H9 (cell line): ENCODE measurements around the gene CNKSR1. TPM values are rescaled to one million over a fixed set of nuclear protein-coding genes. Genes with fewer than 3 reads are reported as not detected.

ENCODE experiments used
- DNase-seq: peaks from one replicate; pipeline ENCODE4 v3.0.0-alpha.2; 2017
- H2AFZ ChIP-seq: one replicate; pipeline ENCODE4 v1.6.1; 2013; ENCODE audit warnings: mild to moderate bottlenecking, low read length, control low read depth, moderate library complexity
- H2AK5ac ChIP-seq: 2 replicates; pipeline ENCODE4 v1.6.1; 2013; ENCODE audit warnings: low read length, control low read depth, mixed read lengths; ENCODE audit not compliant: insufficient read length
- H2BK120ac ChIP-seq: one replicate; pipeline ENCODE4 v1.6.1; 2013; ENCODE audit warnings: low read depth, mild to moderate bottlenecking, low read length, control low read depth, inconsistent platforms; ENCODE audit not compliant: poor library complexity, severe bottlenecking
- H2BK12ac ChIP-seq: 2 replicates; pipeline ENCODE4 v1.6.1; 2013; ENCODE audit warnings: low read length, control low read depth, mixed read lengths, low read depth; ENCODE audit not compliant: insufficient read length
- H2BK15ac ChIP-seq: 2 replicates; pipeline ENCODE4 v1.6.1; 2013; ENCODE audit warnings: low read depth, low read length, control low read depth
- H2BK20ac ChIP-seq: one replicate; pipeline ENCODE4 v1.6.1; 2013; ENCODE audit warnings: low read depth, mild to moderate bottlenecking, low read length, control low read depth, inconsistent platforms; ENCODE audit not compliant: poor library complexity, severe bottlenecking
- H2BK5ac ChIP-seq: 2 replicates; pipeline ENCODE4 v1.6.1; 2013; ENCODE audit warnings: low read length, control low read depth, mixed read lengths; ENCODE audit not compliant: insufficient read length
- H3K14ac ChIP-seq: 2 replicates; pipeline ENCODE4 v1.6.1; 2013; ENCODE audit warnings: low read length, control low read depth; ENCODE audit not compliant: insufficient read depth
- H3K18ac ChIP-seq: 2 replicates; pipeline ENCODE4 v1.6.1; 2013; ENCODE audit warnings: low read depth, mild to moderate bottlenecking, mixed read lengths, low read length, control low read depth; ENCODE audit not compliant: insufficient read length
- H3K23ac ChIP-seq: 2 replicates; pipeline ENCODE4 v1.6.1; 2013; ENCODE audit warnings: low read length, control low read depth, mixed read lengths, low read depth; ENCODE audit not compliant: insufficient read length
- H3K23me2 ChIP-seq: 2 replicates; pipeline ENCODE4 v1.6.1; 2013; ENCODE audit warnings: low read depth, mild to moderate bottlenecking, mixed read lengths, low read length, control low read depth; ENCODE audit not compliant: insufficient read length, poor library complexity, severe bottlenecking
- H3K27ac ChIP-seq: 2 replicates; pipeline ENCODE4 v1.5.1; 2013; ENCODE audit warnings: low read length, control low read depth, mixed read lengths, low read depth; ENCODE audit not compliant: insufficient read length
- H3K27me3 ChIP-seq: 2 replicates; pipeline ENCODE4 v1.6.1; 2013; ENCODE audit warnings: low read length, control low read depth, inconsistent platforms; ENCODE audit not compliant: insufficient read depth
- H3K4ac ChIP-seq: 2 replicates; pipeline ENCODE4 v1.6.1; 2013; ENCODE audit warnings: low read depth, mild to moderate bottlenecking, control low read depth, inconsistent platforms, low read length, moderate library complexity
- H3K4me1 ChIP-seq: 2 replicates; pipeline ENCODE4 v1.6.1; 2013; ENCODE audit warnings: low read length, control low read depth, inconsistent platforms; ENCODE audit not compliant: insufficient read depth
- H3K4me2 ChIP-seq: 2 replicates; pipeline ENCODE4 v1.6.1; 2013; ENCODE audit warnings: low read length, control low read depth, mixed read lengths; ENCODE audit not compliant: insufficient read length, insufficient read depth
- H3K56ac ChIP-seq: 2 replicates; pipeline ENCODE4 v1.6.1; 2013; ENCODE audit warnings: low read depth, mild to moderate bottlenecking, mixed read lengths, low read length, control low read depth; ENCODE audit not compliant: insufficient read length
- H3K79me1 ChIP-seq: 2 replicates; pipeline ENCODE4 v1.6.1; 2013; ENCODE audit warnings: low read depth, mild to moderate bottlenecking, moderate library complexity, low read length, control low read depth, inconsistent platforms; ENCODE audit not compliant: insufficient read depth, poor library complexity, severe bottlenecking
- H3K79me2 ChIP-seq: 2 replicates; pipeline ENCODE4 v1.6.1; 2013; ENCODE audit warnings: low read length, control low read depth, inconsistent platforms; ENCODE audit not compliant: insufficient read depth
- H3K9ac ChIP-seq: 2 replicates; pipeline ENCODE4 v1.6.1; 2013; ENCODE audit warnings: low read length, control low read depth, mixed read lengths; ENCODE audit not compliant: insufficient read length; ENCODE audit errors: extremely low read depth
- H3K9me3 ChIP-seq: one replicate; pipeline ENCODE4 v1.6.1; 2013; ENCODE audit warnings: low read depth, low read length, inconsistent platforms; ENCODE audit not compliant: control insufficient read depth
- H3T11ph ChIP-seq: one replicate; pipeline ENCODE4 v1.6.1; 2013; ENCODE audit warnings: mild to moderate bottlenecking, low read length, control low read depth, inconsistent platforms
- H4K20me1 ChIP-seq: one replicate; pipeline ENCODE4 v1.6.1; 2013; ENCODE audit not compliant: control insufficient read depth, insufficient read length, insufficient read depth
- H4K5ac ChIP-seq: 2 replicates; pipeline ENCODE4 v1.6.1; 2013; ENCODE audit warnings: low read depth, mild to moderate bottlenecking, mixed read lengths, low read length, control low read depth; ENCODE audit not compliant: insufficient read length
- H4K8ac ChIP-seq: replicated peaks from 2 replicates; pipeline ENCODE4 v1.6.1; 2013; ENCODE audit warnings: low read length, control low read depth, mixed read lengths, low read depth; ENCODE audit not compliant: insufficient read length
- H4K91ac ChIP-seq: 2 replicates; pipeline ENCODE4 v1.6.1; 2013; ENCODE audit warnings: low read depth, mild to moderate bottlenecking, moderate library complexity, mixed read lengths, low read length, control low read depth; ENCODE audit not compliant: insufficient read length
- H3K27ac Mint-ChIP-seq, 3 experiments: 2 replicates in 2 of 3; 3 replicates in 1 of 3; pipeline ENCODE4 v1.8.0; 2020 to 2021; ENCODE audit warnings: mixed read lengths in 3 of 3, mild to moderate bottlenecking in 1 of 3, moderate library complexity in 1 of 3
- H3K27me3 Mint-ChIP-seq: 2 replicates; pipeline ENCODE4 v1.8.0; 2021; ENCODE audit warnings: low read depth, mild to moderate bottlenecking, moderate library complexity, mixed read lengths
- H3K36me3 Mint-ChIP-seq, 3 experiments: 2 replicates in 2 of 3; 3 replicates in 1 of 3; pipeline ENCODE4 v1.8.0; 2020 to 2021; ENCODE audit warnings: low read depth in 3 of 3, mixed read lengths in 3 of 3; ENCODE audit not compliant: insufficient read depth in 1 of 3
- H3K4me1 Mint-ChIP-seq, 2 experiments: 2 replicates each; pipeline ENCODE4 v1.8.0; 2020; ENCODE audit warnings: mixed read lengths in 2 of 2
- H3K4me3 Mint-ChIP-seq, 2 experiments: 2 replicates in 1 of 2; 3 replicates in 1 of 2; pipeline ENCODE4 v1.8.0; 2020 to 2021; ENCODE audit warnings: mild to moderate bottlenecking in 2 of 2, mixed read lengths in 2 of 2, moderate library complexity in 1 of 2
- H3K9me3 Mint-ChIP-seq, 2 experiments: 2 replicates in 1 of 2; 3 replicates in 1 of 2; pipeline ENCODE4 v1.8.0; 2020; ENCODE audit warnings: mild to moderate bottlenecking in 2 of 2, mixed read lengths in 2 of 2, moderate library complexity in 1 of 2
- WGBS: extraction: QIAGEN DNeasy Blood & Tissue Kit; methylation state at CpG from one replicate; pipeline ENCODE4 v1.1.7; 2013; ENCODE audit warnings: missing lambda C conversion rate, low lambda C conversion rate, mixed read lengths; ENCODE audit not compliant: insufficient read length; ENCODE audit errors: extremely low coverage; 5-methylcytosine and 5-hydroxymethylcytosine counted together
- total RNA-seq: library from RNA; stranded (reverse); gene quantifications from 2 replicates; pipeline ENCODE4 v1.2.1, GENCODE V29; 2021
- TF ChIP-seq, protein P1 (sequence below): fragments of 200-600 bp; sonication (generic); conservative IDR thresholded peaks from 3 replicates; pipeline ENCODE4 v1.8.0; 2021; ENCODE audit warnings: antibody characterized with exemption, mild to moderate bottlenecking

The CNKSR1 gene
- total RNA-seq, 1 experiment from 2014 or later = 26.3 TPM

DNA sequence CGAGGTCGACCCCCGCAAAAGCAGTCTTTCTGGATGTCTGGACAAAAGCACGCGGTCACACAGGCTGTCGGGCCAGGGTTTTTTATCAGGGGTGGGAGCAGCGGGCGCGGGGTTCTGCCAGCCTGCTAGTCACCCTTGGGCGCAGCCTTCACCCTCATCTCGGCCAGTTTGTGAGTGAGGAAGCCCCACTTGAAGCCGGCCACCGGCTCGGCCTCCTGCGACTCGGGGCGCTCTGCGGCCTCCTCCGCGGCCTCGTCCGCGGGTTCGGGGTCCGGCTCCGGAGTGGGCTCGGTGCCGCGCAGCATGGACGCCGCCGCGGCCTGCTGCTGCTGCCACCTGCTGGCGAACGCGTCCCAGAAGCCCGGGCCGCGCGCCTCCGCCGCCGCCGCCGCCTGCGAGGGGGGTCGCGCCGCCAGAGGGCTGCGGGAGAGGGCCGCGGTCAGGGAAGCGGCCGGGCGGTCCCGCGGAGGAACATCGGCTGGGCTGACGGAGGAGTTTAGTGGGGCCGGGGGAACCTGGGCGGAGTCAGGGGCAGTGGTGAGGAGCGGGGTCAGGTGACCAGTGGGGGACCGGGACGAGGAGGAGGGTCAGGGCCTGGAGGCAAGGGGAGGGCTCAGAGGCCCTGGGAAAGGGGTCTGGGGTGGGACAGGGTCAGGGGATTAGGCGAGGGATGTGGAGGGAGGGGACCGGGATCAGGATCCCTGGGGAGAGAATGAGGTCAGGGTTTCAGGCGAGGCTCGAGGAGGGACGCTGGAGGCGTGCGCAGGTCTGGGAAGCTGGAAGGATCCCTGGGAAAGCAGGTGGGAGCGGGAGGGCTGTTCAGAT lies 13.0 kb upstream of the CNKSR1 start:
- no peak overlapping the region for H2AK5ac ChIP-seq
- H3T11ph ChIP-seq = no peak overlapping the region
- no peak overlapping the region for H4K91ac ChIP-seq
- no peak overlapping the region for H3K4ac ChIP-seq
- H4K8ac ChIP-seq = no peak overlapping the region
- Mint-ChIP-seq H3K27ac (peak overlapping the region; percentile 40 to 80 (median 75)), H3K4me3 (peak overlapping the region; percentile 69 to 84), H3K27me3 (peaks cover 84% of the 10 kb centered on the region), H3K9me3 (peaks cover 0 to 4% of the 10 kb centered on the region in 2 experiments; a peak in 1 of 5 replicates), H3K36me3 (no peaks in the 10 kb centered on the region), H3K4me1 (peaks cover 37 to 58% of the 10 kb centered on the region in 2 experiments)
- peak; percentile 85 for DNase-seq
- H2BK5ac ChIP-seq = no peak overlapping the region
- no peak overlapping the region for H4K5ac ChIP-seq
- H3K4me2 ChIP-seq = peak overlapping the region; percentile 64
- H2AFZ ChIP-seq = no peak overlapping the region
- H3K18ac ChIP-seq = peak overlapping the region; percentile 66
- H3K4me1 ChIP-seq = peaks cover 9% of the 10 kb centered on the region; the same call in 1 of the 2 replicates
- no peak overlapping the region for H2BK20ac ChIP-seq
- no peak overlapping the region for H3K56ac ChIP-seq
- H3K9me3 ChIP-seq = no peaks in the 10 kb centered on the region
- H3K27ac ChIP-seq = no peak overlapping the region
- H3K79me1 ChIP-seq = no peaks in the 10 kb centered on the region
- TF ChIP-seq, protein P1, sequence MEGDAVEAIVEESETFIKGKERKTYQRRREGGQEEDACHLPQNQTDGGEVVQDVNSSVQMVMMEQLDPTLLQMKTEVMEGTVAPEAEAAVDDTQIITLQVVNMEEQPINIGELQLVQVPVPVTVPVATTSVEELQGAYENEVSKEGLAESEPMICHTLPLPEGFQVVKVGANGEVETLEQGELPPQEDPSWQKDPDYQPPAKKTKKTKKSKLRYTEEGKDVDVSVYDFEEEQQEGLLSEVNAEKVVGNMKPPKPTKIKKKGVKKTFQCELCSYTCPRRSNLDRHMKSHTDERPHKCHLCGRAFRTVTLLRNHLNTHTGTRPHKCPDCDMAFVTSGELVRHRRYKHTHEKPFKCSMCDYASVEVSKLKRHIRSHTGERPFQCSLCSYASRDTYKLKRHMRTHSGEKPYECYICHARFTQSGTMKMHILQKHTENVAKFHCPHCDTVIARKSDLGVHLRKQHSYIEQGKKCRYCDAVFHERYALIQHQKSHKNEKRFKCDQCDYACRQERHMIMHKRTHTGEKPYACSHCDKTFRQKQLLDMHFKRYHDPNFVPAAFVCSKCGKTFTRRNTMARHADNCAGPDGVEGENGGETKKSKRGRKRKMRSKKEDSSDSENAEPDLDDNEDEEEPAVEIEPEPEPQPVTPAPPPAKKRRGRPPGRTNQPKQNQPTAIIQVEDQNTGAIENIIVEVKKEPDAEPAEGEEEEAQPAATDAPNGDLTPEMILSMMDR = peak; percentile 75
- no peak overlapping the region for H2BK12ac ChIP-seq
- WGBS = no CpG with 5 or more reads among the region's 72 CpGs
- H3K79me2 ChIP-seq = no peaks in the 10 kb centered on the region
- H4K20me1 ChIP-seq = no peaks in the 10 kb centered on the region
- H3K23ac ChIP-seq = no peak overlapping the region
- peak overlapping the region; percentile 37 for H3K9ac ChIP-seq
- H3K14ac ChIP-seq = peak overlapping the region; percentile 54
- no peak overlapping the region for H2BK15ac ChIP-seq
- no peak overlapping the region for H2BK120ac ChIP-seq
- peaks cover 29% of the 10 kb centered on the region; the same call in 1 of the 2 replicates for H3K27me3 ChIP-seq
- H3K23me2 ChIP-seq = peaks cover 19% of the 10 kb centered on the region
